ENCODE results near the gene CDCA3. TPM values are rescaled to one million over a fixed set of nuclear protein-coding genes. Genes with fewer than 3 reads are reported as not detected.

CDCA3 gene
- total and polyA plus RNA-seq, 2 of the 4 experiments (the other 2 are of a cell fraction) = 23.5 to 61.0 TPM

GRCh38 chr12:6834873-6835272 is 16.2 kb downstream of the CDCA3 start:
- H2AK5ac ChIP-seq (ENCODE audit: low read depth, low read length) = no peak overlapping the region
- ChIA-PET CTCF (interaction anchor here (1.0 kb wide), 1 partner anchor 56 kb away, joined by 4 read pairs; no protein-coding TSS in a partner anchor), POLR2A (ENCODE audit: unreplicated experiment) (no interaction called here)
- dilution Hi-C loops (cut with HindIII; ENCODE audit: low sequenced_read_pairs, unreplicated experiment) (no loop called here), intact Hi-C loops (cut with micrococcal nuclease) (no loop called here), in situ Hi-C loops (cut with MboI; ENCODE audit: low sequenced_read_pairs) (no loop called here)
- H3K23ac ChIP-seq (ENCODE audit: low read depth, low read length) = no peak overlapping the region
- H2BK20ac ChIP-seq (ENCODE audit: low read depth, low read length) = no peak overlapping the region
- no peak overlapping the region for H4K5ac ChIP-seq (ENCODE audit: low read depth, low read length)
- peaks cover 69% of the 10 kb centered on the region for H3K36me3 ChIP-seq (ENCODE audit: control insufficient read depth, insufficient read depth, low read length)
- no peak overlapping the region for H3K4me3 ChIP-seq (ENCODE audit: insufficient read depth, low read depth, low read length)
- no peak overlapping the region for H3K4ac ChIP-seq (ENCODE audit: low read depth, low read length)
- no peak overlapping the region for H2BK15ac ChIP-seq (ENCODE audit: low read depth, low read length)
- H3K18ac ChIP-seq (ENCODE audit: low read depth, low read length) = no peak overlapping the region
- no peak overlapping the region for H2AK9ac ChIP-seq (replicated peaks; ENCODE audit: low read depth, low read length, poor library complexity)
- H3K14ac ChIP-seq (replicated peaks; ENCODE audit: low read depth, low read length) = no peak overlapping the region
- BruUV-seq (replicated peaks) = no TSS peak
- no peak overlapping the region for H2BK5ac ChIP-seq (ENCODE audit: low read depth, low read length, poor library complexity, severe bottlenecking)
- TF ChIP-seq SMC3 (IDR thresholded peaks at IDR 0.05; ENCODE audit: low read depth, low read length) = no peak
- TF ChIP-seq ELK1 (IDR thresholded peaks at IDR 0.05; ENCODE audit: borderline replicate concordance, low read depth, low read length) = no peak
- no peak for TF ChIP-seq RCOR1 (IDR thresholded peaks at IDR 0.05; ENCODE audit: insufficient replicate concordance, low read length)
- TF ChIP-seq MXI1 (IDR thresholded peaks at IDR 0.05; ENCODE audit: borderline replicate concordance, low read depth, low read length) = no peak
- no peak for TF ChIP-seq NFE2L2 (IDR thresholded peaks at IDR 0.05; ENCODE audit: low read depth, low read length)
- no peak for TF ChIP-seq CEBPB (IDR thresholded peaks at IDR 0.05; ENCODE audit: low read depth, low read length)
- no peak for TF ChIP-seq FOS (IDR thresholded peaks at IDR 0.05; ENCODE audit: low read depth, low read length)
- no peak for TF ChIP-seq MAFK (IDR thresholded peaks at IDR 0.05; ENCODE audit: low read depth, low read length)
- no peak for TF ChIP-seq CTCF (conservative IDR thresholded peaks at IDR 0.05; ENCODE audit: low read depth, low read length)
- no peak for TF ChIP-seq RFX5 (IDR thresholded peaks at IDR 0.05; ENCODE audit: low read depth, low read length)
- TF ChIP-seq CHD1 (IDR thresholded peaks at IDR 0.05; ENCODE audit: low read depth, low read length) = no peak
- no peak overlapping the region for H4K8ac ChIP-seq (ENCODE audit: low read depth in 2 of 2, low read length in 2 of 2)
- H3K4me2 ChIP-seq (ENCODE audit: low read depth, low read length) = no peak overlapping the region
- WGBS, 2 experiments (ENCODE audit: extremely low coverage in 2 of 2, insufficient read length in 1 of 2) = 89% methylated on average over 1 of the region's 5 CpGs; no CpG with 5 or more reads in 1 of the 2 experiments
- no peak overlapping the region for H4K91ac ChIP-seq (ENCODE audit: insufficient read depth, low read depth, low read length)
- H3K56ac ChIP-seq (ENCODE audit: extremely low read depth, insufficient read depth, low read length) = no peak overlapping the region
- H3K9ac ChIP-seq (ENCODE audit: low read depth, low read length) = no peak overlapping the region
- H3K9me3 ChIP-seq (ENCODE audit: control insufficient read depth, insufficient read depth, low read length) = no peaks in the 10 kb centered on the region
- H3K79me1 ChIP-seq (ENCODE audit: low read depth in 1 of 2, low read length in 2 of 2) = peaks cover 9 to 37% of the 10 kb centered on the region in 2 experiments
- no peak overlapping the region for H3K27ac ChIP-seq (ENCODE audit: insufficient read depth, low read length)
- peaks cover 7% of the 10 kb centered on the region for H4K20me1 ChIP-seq (ENCODE audit: insufficient read depth, low read length)
- no peak overlapping the region for H2BK120ac ChIP-seq (ENCODE audit: low read depth, low read length)
- ATAC-seq (ENCODE audit: low read depth) (no peak), DNase-seq (no peak)
- H3K9me1 ChIP-seq (ENCODE audit: insufficient read depth, low read length) = peaks cover 3% of the 10 kb centered on the region; the same call in 1 of the 2 replicates
- peaks cover 4% of the 10 kb centered on the region for H3K4me1 ChIP-seq (ENCODE audit: control insufficient read depth, insufficient read depth, low read length)
- no peak overlapping the region for H2AFZ ChIP-seq (replicated peaks; ENCODE audit: low read length, poor library complexity)
- no peaks in the 10 kb centered on the region for H3K27me3 ChIP-seq (ENCODE audit: control insufficient read depth, insufficient read depth, low read length)
